GM12872 (cell line): ENCODE data around the gene NFATC2.

ENCODE experiments used
- TF ChIP-seq, protein P1 (sequence below): IDR thresholded peaks from 3 replicates; pipeline ENCODE4 v1.5.1; 2011; ENCODE audit warnings: low read depth, mild to moderate bottlenecking, low read length, moderate library complexity; ENCODE audit not compliant: insufficient read depth

Gene NFATC2

DNA sequence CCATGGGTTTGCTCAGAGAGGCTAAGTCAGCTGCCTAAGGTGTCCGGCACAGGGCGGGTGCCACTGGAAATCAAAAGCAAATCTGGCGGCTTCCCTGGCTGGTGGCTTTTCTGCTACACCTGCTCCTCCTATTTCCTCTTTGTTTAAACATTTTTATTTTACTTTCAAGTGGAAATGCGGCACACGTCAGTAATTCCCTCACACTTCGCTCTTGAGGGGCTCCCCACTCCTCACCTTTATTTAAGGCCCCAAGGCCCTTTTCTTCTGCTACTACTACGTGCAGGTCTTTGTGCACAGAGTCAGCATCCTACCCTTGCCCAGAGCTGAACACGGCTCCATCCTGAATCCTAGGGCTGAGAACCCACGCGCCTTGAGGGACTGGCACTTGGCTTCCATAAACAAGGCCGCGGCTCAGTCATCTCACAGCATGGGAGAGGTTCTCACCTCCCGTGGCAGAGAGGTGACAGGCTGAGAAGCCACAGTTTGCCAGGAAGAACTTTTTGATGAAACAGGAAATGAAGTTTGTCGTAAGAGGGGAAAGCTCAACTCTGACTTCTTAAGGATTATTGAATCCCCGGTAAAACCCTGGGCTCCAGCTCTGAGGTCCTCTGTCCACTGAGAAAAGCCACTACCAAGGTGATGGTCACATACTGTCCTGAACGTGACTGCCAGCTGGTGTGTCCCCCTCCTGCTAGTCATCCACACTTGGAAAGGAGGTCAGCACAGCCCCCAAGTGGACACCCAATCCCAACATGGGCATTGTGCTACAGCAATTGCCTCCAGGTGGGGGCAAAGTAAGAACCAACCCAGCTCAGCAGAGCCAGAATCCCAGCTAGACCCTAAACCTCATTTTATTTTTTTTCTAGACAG, 48.0 kb downstream of the NFATC2 start:
- TF ChIP-seq, protein P1, sequence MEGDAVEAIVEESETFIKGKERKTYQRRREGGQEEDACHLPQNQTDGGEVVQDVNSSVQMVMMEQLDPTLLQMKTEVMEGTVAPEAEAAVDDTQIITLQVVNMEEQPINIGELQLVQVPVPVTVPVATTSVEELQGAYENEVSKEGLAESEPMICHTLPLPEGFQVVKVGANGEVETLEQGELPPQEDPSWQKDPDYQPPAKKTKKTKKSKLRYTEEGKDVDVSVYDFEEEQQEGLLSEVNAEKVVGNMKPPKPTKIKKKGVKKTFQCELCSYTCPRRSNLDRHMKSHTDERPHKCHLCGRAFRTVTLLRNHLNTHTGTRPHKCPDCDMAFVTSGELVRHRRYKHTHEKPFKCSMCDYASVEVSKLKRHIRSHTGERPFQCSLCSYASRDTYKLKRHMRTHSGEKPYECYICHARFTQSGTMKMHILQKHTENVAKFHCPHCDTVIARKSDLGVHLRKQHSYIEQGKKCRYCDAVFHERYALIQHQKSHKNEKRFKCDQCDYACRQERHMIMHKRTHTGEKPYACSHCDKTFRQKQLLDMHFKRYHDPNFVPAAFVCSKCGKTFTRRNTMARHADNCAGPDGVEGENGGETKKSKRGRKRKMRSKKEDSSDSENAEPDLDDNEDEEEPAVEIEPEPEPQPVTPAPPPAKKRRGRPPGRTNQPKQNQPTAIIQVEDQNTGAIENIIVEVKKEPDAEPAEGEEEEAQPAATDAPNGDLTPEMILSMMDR: no peak

DNA sequence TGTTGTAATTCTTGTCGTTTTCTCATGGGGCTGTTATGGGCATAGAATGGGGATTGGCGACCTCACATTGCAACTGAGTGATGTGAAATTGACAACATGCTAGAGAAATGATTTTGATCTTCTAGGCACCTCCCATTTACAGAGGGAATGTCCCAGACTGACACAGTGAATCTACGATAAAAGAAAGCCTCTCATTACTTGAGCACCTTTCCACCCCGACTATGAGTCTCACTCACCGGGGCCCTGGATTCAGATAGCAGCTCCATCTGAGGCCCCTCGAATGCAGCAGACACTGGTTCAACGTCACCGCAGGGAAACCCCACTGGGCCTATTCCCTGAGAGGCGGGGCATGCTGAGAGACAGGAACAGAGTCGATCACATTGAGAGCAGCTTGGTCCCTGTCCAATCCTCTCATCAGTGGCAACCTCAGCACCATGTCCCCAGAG, 49.1 kb downstream of the NFATC2 start:
- TF ChIP-seq, protein P1: no peak

DNA sequence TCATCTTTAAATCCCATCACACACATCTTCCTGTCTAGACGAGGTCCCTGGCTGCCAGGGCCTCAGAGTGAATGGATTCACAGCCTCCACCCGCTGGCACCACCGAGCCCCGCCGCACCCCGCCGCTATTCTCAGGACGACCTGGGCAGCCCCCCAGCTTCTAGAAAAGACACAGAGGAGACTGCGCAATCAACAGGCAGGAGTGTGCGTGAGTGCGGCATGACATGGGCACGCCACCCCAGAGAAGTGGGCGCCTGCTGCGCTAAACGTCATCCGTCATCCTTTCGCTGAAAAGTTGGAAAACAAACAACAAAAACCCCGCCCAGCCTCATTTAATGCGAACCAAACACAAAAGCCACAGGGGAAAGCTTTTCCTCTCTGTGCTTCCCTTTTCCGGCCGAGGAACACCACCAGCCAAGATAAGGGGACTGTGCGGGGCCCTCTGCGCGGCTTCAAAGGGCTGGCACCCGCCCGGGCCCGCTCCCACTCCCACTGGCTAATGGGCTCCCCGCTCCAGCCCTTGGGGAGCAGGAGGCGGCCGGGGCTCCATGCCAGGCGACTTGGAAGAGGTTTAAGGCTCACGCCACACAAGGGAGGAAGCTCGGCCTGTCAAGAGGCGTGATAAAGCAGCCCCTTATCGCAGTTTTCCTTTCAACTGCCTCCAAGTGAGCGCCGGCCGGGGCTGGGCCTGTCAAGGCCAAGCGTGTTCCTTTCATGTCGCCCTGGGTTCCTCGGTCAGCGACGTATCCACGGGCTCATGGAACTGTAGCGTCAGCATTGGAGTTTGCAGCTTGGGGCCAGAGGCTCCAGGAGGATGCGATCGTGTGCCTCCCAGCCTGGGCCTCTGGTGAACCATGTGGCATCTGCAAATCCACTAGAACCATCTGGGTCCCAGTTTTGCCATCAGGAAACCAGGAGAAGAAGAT, 50.1 kb downstream of the NFATC2 start:
- TF ChIP-seq, protein P1: no peak

DNA sequence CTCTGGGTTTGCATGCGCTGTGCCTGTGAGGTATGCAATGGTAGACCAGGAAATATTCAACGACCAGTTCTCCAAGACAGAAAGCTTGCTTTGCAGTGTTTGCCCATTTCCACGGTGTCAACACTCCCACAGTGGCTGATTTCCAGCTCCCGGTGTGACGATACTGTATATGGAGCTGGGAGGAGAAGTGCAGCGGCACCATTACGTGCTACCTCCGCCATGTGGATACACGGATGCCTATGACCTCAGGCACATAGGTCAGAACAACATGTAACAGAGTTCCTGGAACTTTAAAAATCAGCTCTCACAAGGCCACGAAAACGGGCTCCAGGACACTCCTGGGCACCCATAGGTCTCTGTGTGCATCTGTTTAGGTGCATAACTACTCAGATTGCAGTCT, 51.1 kb downstream of the NFATC2 start:
- TF ChIP-seq, protein P1: no peak

DNA sequence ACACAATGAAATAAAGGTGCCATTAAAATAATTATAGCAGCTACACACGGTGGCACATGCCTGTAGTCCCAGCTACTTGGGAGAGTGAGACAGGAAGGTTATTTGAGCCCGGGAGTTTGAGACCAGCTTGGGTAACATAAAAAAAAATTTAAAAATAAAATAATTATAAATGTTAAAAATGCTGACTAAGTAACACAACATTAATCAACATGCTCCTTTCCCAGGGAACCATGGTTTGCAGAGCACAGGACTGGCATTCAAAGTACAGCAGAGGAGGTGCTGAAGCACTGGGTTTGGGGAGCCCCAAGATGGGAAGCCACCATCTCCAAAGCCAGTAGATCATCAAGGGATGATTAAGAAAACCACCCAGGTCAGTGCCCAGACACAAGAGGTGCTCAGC, 51.9 kb downstream of the NFATC2 start:
- TF ChIP-seq, protein P1: no peak

DNA sequence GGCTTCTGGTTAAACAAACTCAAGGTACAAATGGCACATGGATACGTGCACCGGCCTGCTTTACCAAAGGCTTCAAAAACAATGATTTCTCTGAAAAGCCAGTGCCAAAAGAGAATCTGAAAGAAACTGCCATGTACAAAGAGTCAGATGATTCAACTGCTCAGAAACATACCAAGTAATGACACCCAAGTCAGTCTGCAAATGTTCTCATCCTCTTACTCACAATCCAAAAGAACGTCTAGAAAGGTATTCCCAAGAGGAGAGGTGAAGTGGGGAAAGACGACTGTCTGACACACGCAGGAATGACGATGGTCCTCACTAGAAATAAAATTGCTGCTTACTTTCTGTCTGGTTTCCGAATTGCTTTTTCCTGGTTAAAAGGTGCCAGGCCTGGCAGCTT, 52.9 kb downstream of the NFATC2 start:
- TF ChIP-seq, protein P1: no peak

DNA sequence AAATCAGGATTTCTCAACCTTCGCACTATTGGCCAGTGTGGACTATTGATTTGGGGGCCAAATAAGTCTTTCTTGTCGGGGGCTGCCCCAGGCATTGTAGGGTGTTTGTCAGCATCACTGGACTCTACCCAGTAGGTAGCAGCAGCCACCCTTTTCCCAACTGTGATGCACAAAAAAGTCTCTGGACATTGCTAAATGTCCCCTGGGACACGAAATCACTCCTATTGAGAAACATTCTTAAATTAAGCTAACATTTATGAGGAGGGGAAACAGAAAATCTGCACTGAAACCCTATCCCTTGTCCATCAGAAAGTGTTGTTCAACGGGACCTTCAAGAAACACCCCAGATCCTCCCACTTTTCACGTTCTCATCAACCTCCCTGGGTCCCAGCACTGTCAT, 54.2 kb downstream of the NFATC2 start:
- TF ChIP-seq, protein P1: no peak
